GM12872 (cell line): ENCODE data around the gene HEATR9.

ENCODE experiments used
- CTCF ChIP-seq: IDR thresholded peaks from 3 replicates; pipeline ENCODE4 v1.5.1; 2011; ENCODE audit warnings: low read depth, mild to moderate bottlenecking, low read length, moderate library complexity; ENCODE audit not compliant: insufficient read depth

Gene HEATR9

DNA sequence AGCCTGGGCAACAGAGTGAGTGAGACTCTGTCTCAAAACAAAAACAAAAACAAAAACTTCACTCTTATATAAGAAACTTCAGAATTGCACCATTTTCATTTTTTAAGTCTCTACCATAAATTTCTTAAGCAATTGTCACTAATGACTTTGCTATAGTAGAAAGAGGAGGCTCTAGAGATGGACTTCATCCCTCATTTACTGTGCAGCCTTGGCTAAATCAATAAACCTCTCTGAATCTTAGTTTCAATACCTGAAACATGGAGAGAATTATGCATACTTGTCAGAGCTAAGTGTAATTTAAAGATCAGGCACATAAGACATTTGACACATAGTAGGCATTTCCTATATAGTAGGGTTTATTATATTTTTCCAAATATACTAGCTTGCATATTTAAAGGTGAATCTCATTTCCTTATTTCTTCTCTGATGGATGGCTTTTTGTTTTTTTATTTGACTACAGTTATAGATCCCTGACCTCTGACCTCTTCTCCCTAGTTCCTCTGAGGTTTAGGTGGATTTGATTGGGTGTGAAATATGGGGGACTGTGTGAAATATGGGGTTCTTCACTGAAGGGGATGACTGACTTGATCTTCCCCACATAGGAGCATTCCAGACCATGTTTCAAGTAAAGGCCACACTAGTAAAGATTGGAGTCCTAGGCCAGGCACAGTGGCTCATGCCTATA, 8.8 kb upstream of the HEATR9 start:
- no peak for TF ChIP-seq CTCF

DNA sequence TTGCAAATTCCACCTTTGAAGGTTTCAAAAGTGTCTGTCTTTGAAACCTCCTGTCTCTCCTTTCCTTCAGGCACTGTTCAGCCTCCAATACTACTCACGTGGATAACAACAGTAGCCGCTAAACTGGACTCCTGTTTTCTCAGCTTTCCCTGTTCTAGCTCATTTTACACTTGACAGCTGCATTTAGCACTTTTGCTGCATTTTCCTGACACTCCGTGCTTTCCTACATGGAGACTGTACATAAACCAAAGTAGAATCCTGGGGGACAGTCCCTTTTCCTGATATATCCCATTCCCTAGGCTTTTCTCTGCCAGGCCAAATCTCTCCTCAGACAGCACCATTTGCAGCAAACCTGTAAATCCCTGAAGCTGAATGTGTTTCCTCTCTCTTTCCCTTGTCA, 7.8 kb upstream of the HEATR9 start:
- TF ChIP-seq CTCF = no peak

- TF ChIP-seq CTCF = no peak
These were observed 7.1 kb upstream of the HEATR9 start for GRCh38 chr17:35875800-35876139.

DNA sequence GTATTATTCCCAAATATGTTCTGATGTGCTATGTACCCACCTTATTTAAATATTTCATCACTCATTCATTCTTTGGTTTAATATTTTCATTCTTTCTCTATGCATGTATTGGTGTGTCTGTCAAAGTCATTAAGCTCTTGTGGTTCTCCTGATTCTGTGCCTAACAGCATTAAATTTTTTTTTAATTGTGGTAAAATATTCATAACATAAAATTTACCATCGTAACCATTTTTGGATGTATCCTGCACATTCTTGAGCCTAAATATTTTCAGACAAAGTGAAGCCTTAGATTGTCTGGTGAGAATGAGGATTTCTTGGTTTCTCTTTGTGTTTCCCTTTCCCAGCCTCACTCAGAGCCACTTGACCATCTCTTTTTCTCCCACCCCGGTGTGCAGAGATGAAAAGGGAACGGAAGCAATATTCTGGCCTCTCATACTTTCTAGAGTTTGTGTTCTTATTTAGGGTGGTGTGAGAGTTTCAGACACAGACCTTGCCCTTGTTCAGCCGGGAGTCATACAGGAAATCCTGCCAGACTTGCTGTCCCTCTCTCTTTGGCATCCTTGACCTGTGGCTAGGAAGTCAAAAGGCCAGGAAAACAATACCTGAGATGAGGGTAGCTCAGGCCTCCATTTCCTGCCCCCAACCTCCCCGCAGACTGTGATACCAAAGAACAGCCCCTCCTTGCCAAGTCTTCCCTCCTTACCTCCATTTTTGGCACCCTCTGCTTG, 6.5 kb upstream of the HEATR9 start:
- TF ChIP-seq CTCF = no peak

GRCh38 chr17:35872196-35872980, 3.7 kb upstream of the HEATR9 start:
- no peak for TF ChIP-seq CTCF

DNA sequence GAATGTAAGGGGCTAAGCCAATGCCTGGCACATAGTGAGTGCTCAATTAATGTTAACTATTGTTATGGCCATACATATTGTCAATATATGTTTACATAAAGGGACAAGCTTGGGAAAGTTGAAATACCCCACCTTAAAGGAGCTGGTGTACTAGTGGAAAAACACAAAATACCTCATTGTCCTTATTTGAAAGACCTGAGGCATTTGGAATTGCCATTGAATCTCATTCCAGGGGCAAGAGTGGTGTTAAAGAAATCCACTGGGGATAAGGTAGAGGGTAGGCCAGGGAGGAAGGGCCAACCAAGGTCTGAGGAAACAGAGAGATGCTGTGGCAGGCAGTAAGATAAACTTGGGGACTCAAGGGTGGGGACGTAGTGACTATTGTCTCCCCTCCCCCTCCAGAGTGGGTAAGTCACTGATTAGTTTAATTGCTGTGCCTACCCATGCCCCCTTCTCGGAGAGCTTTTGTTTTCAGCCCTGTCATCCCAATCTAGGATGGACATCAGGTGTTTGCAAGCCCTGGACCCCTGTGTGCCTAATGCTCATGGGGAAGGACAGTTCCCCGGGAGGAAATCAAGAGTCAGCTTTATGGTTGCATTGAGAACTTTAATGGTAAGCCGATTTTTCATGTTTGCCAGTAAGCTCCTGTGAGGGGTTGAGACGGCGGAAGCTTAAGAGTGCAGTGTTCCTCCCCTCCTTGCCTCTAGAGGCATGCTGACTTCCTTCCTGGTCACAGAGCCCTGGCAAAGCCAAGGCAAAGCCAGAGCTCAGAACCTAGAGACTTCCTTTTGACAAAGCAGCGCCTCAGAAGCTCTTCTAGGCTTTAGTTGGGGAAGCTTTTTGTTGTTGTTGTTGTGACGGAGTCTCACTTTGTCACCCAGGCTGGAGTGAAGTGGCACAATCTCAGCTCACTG, 2.5 kb upstream of the HEATR9 start:
- TF ChIP-seq CTCF = no peak
